Measurements from ENCODE around the gene ZNF438.

The ZNF438 gene

DNA sequence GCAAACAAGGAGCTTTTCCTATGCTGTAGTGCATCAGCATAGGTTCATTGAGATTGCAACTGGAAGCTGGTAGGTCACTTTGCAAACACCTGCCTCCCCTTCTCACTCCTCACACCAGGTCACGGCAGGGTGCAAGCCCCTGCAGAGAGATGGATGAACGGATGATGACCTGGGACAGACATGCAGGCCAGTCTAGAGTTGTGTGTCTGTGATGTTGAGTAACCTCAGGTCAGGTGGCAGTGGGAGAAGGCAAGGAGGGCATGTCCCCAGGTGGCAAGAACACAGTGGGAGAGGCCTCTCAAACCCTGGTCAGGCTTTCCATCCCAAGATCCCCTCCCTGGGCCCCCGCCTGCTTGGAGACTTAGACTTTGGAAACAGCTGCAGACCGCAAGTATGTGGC, 205.0 kb downstream of the ZNF438 start:
- no peak for DNase-seq (ENCODE audit: low read depth in 3 of 3)

DNA sequence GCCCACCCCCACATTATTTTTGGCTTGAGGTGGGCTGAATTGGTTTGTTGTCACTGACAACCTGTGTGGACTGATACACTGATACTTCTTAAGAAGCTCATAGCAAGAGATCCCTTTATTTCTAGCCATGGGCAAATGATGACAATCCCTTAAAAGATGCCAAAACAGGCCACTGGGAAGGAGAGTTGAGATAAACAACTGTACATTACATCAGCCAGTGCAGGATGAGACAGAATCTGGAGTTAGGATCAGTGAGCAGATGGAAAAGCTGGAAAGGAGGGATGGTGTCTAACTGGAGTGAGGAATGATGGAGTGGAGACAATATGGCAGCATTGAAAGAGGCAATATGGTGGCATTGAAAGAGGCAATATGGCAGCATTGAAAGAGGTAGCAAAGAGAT, 206.2 kb downstream of the ZNF438 start:
- DNase-seq (ENCODE audit: low read depth in 3 of 3): no peak

DNA sequence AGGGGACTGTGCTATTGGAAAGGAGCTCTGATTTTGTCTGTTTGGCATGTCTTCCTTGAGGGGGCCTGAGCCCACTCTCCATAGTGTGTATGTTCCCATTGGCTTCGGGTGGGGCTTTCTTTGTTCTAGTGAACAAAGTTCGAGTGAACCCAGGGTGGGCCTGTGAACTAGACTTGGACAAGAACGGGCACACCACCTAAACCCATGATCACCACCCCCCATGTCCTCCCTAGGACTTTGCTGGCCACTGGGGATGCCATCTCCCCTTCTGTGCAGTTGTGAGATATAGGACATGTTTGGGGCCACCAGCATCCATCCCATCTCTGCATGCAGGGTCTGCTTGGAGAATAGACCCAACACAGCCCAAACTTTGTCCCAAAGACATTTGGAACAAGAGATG, 206.6 kb downstream of the ZNF438 start:
- DNase-seq (ENCODE audit: low read depth in 3 of 3): no peak

DNA sequence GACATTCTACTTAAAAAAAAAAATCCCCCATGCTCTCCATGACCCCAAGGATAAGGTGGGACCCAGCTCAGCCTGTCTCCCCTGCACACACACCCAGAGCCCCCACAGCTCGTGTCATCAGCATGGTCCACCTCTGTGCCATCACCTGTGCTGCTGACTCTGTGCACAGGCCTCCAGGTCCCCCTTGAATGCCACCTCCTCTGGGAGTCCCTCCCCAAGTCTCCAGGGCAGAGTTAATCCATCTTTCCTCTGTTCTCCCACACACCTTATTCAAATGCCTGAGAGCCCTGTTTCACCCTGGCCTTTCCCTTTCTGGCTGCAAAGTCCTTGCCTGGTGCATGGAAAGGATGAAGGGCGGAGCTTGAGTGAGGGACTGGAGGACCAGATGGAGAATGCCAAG, 208.0 kb downstream of the ZNF438 start:
- DNase-seq (ENCODE audit: low read depth in 3 of 3): no peak

DNA sequence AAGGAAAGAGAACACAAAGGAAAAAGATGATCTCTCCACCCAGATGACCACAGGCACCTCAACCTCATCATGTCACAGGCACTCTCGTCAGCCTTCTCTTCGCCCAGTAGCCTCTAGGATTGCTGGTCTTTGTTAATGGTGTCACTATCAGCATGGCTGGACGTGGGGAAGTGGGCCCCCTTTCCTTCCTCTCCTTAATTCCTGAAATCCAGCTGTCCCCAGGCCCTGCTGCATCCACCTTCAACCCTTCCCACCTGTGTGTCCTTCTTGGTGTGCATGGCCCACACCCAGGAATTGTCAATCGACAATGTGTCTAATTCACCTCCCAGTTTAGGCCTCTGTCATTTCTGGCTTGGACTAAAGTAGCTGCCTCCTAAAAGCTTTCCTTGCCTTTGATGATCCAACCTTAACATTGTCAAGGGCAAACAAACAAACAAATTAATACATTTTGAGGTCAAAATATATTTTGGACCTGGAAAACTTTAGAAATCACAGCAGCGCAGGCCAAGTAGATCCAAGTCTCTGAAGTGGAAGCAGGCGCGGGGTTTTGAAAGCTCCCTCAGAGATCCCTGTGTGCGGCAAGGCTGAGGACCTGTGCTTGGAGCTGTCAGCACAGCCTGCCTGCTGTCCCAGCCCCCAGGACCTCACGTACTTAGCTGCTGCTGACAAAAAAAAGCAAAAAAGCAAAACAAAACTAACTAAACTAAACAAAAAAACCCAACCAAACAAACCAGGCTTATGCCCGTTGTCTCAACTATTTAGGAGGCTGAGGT, 208.8 kb downstream of the ZNF438 start:
- no peak for DNase-seq (ENCODE audit: low read depth in 3 of 3)

DNA sequence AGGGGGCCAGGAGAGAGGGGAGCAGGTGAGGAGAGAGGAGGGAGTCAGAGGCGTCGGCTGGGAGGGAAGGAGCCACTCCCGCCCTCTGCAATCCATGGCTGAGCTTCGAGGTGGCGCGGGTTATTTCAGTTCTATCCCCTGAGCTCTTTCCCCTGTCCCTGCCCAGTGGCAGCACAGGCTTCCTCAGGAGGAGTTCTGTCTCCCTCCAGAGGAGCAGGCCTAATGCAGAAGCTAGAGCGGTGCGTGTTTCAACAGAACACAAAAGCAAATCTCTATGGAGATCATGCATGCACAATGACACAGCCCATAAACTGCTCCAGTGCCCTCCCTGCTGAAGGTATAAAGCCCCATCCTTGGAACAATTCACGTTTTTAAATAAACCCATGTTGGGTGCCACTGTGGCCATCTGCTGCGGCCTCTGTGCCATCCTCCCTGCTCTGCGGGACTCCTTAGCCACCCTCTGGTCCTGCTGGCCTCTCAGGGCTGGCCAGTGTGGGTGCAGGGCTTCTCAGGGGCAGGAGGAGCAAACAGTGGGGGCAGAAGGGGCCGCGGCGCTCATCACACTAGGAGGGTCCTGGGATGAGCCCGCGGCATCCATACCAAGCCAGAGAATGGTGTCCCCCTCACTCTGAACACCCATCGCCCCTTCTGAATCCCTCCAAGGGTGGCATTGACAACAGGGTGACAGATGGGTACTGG, 209.5 kb downstream of the ZNF438 start:
- no peak for DNase-seq (ENCODE audit: low read depth in 3 of 3)

DNA sequence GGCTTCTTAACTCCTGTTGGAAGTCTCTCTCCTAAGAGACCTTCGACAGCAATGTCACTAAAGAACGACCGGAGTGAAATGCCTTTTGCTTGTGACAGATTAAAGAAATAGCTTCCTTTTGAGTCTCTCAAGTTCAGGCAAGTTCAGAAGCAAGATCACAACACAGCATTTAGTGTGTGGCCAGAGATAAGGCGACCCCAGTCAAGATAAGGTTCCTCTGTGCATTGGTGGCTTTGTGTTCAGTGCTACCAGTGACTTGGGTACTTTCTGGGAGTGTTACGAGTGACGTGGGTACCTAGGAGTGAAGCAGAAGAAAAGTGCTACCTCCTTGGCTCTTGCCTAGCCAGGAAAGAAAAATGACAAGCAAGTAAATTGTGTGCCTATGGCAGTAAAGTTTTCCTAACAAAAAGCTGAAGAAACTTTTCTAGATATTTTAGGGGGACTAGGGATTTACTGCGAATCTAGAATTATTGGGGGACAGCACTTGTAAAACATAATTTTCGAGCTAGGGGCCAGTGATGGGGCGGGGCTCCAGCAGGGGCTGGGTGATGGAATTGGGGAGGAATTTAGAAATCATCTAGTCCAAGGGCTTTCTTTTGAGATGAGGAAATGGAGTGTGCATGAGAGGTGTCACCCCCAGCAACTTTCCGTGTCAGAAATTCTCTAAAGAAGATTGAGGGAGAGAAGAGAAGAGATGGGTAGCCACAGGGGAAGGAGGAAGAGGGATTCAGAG, 210.2 kb downstream of the ZNF438 start:
- DNase-seq (ENCODE audit: low read depth in 3 of 3): no peak

DNA sequence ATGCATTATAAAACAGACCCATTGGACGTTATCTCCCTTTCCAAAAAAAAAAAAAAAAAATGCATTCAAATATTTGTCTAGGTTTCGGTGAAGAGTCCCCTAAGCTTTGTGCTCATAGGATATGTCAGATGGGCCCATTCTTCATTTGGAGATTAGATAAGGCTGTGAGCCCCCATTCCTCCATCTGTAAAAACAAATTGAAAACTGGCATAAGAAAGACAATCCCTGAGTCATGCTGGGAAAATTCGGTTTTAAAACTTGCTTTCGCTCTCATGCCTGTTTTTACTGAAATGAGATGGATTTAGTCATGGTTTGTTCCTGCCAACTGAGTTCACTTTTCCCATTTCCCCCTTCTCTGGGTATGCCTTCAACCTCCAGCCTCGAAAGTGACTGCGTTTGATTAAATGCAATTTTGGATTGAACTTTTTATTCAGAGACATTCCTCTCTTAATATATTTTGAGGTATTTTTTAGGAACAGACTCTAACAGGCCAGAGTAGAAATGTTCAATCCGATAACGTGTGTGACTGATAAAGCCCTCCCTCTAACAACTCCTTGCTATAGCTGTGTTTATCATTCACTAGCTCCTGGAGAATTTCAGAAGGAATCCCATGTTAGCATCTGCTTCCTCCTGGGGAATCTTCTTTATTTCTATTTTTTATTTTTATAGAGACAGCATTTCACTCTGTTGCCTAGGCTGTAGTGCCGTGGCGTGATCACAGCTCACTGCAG, 211.2 kb downstream of the ZNF438 start:
- DNase-seq (ENCODE audit: low read depth in 3 of 3): no peak

DNA sequence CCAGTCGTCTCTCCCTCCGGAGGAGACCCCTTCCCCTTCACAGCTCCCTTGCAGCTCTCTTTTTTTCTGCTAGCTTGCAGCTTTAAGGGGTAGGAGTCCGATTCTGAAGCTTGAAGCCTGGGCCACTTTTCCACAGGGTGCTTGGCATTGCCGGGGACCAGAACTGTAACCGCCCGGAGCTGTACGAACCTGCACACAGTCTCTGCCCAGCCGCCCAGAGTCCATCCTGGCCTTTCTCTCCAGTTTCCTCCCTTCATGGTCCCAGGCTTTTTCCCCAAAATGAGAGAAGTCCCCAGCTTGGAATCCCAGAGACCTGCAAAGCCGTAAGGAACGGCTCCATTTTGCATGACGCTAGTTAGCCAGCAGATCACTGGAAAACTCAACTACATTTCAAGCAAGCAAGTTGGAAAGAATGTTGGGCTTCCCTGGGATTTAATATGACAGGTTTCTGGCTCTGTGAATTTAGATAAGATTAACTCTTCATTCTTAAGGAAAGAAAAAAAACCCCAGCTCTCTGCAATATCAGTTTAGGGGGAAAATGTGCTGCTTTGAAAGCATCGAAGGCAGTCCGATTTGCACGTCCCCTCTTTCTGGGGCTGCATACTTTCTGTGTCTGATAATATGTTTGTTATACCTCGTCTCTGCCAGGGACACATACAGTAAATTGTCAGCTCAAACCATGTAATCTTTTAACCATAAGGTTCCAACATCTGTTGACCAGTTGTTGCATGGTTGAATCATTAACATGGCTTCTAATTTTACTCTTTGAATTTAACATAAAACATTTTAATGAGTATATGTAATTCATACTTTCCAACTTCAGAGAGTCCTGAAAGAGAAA, 212.1 kb downstream of the ZNF438 start:
- no peak for DNase-seq (ENCODE audit: low read depth in 3 of 3)

DNA sequence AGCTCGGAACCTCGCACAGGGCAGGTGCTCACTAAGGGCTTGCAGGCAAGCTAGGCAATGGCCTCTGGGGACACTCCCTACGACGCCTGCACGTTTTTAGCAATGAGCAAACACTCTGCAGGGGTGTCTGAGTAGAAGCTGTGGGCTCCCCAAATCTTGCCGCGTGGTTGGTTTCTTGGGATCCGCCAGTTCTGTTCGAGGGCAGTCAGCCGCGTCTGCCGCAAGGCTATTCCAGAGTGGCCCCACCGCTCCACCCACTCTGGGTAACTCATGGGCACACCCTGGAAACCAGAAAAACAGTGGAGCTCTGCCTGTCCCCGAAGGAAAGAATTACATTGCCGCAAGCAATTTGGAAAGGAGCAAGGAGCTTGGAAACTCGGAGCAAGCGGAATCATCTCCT, 212.8 kb downstream of the ZNF438 start:
- no peak for DNase-seq (ENCODE audit: low read depth in 3 of 3)

DNA sequence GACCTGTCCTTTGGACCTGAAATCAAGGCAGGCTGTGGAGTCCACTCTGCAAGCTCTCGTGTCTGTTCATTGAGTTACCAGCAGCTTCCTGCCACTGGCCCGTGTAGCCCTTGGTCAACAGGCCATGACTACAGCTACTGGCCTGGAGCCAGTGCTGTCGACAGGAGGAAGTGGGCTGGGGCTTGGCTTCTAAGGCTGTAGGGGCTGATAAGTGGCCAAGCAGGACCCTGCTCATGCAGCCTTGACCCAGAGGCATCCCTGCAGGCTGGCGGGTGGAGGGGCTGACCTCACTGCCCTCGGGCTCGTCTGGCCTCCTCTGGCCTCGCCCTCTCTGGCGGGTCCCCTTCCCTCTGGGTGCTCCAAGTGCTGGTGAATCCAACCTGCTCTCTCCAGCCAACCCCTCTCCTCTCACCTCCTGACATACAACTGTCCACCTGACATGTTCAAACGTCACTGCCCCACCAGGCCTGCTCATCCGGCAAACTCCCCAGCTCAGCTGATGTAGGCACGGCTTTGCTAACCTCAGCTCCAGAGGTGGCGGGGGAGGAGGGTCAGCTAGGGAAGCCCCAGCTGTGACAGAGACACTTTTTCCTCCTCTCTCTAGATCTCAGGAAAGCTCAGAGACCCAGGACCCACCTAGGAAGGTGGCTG, 213.5 kb downstream of the ZNF438 start:
- no peak for DNase-seq (ENCODE audit: low read depth in 3 of 3)

DNA sequence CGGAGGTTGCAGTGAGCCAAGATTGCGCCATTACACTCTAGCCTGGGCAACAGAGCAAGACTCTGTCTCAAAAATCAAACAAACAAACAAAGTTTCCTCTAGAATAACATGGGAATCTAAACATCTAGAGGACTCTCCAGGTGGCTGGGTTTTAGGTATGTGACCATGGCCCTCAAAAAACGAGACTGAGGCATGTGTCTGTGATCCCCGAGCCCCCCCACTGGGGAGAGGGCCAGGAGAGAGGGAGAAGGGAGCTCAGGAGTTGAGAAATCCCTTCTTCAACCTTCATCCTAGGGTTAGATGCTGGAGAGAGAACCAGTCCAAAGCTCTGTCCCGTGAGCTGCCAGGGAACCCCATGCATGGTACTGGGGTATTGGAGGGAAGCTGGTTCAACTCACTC, 214.1 kb downstream of the ZNF438 start:
- DNase-seq (ENCODE audit: low read depth in 3 of 3): no peak

DNA sequence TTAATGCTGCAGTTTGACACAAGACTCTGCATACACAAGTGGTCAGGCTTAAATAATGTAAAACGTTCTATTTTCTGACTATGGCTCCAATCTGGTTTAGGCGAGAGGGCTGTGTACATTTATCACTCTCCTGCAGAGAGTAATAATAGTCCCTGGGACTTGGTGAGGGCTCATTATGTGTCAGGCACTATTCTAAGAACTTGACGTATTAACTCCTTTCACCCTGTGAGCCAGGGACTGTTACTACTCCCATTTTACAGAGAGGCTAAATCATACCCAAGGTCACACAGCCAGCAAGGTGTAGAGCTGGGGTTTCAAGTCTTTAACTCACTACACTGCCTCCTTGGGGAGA, 214.9 kb downstream of the ZNF438 start:
- DNase-seq (ENCODE audit: low read depth in 3 of 3): no peak

DNA sequence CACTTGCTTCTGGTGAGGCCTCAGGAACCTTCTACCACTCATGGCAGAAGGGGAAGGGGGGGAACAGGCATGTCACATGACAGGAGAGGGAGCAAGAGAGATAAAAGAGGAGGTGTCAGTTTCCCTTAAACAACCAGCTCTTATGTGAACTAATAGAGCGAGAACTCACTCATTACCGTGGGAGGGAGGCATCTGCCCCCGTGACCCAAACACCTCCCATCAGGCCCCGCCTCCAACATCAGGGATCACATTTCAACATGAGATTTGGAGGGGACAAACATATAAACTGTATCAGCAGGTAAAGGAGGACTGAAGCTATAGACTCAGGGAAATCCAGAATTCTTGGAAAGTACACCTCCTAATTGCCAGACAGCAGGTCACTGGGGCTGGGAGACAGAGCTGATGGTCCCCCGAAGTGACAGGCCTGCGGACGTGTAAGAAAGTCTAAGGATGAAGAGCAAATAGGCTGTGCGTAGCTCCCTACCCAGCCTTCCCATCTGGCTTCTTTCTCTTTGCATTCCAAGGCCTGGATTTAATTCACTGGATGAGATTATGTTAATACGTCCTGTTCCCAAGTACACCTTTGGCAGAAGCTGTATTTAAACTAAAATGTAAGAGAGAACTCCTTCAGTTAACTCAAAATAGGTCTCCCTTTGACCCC, 215.4 kb downstream of the ZNF438 start:
- DNase-seq (ENCODE audit: low read depth in 3 of 3): no peak

DNA sequence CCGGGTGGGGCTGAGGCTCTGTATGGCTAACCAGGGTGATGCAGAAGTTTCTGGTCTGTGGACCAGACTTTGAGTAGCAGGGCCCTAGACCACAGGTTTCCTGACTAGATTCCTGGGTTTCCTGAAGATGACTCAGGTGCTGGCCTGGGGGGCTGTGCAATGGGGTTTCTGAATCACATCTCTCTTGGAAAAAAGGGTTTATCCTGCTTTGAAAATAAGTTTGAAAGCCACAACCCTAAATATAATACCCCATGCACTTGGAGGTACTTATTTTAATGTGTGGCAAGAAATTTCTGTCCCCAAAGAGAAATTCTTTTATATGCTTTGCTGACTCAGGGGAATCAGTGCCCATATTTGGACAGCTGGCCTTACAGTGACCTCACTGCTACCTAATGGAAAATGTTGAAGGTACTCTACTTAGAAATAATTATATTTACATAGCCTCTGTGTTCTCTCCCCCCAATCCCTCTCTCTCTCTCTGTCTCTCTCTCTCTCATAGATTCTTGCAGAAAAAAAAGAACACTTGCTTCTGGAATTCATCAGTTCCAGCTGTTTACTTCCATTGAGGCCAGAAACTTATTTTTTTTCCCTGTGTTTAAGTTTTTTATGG, 217.7 kb downstream of the ZNF438 start:
- no peak for DNase-seq (ENCODE audit: low read depth in 3 of 3)

DNA sequence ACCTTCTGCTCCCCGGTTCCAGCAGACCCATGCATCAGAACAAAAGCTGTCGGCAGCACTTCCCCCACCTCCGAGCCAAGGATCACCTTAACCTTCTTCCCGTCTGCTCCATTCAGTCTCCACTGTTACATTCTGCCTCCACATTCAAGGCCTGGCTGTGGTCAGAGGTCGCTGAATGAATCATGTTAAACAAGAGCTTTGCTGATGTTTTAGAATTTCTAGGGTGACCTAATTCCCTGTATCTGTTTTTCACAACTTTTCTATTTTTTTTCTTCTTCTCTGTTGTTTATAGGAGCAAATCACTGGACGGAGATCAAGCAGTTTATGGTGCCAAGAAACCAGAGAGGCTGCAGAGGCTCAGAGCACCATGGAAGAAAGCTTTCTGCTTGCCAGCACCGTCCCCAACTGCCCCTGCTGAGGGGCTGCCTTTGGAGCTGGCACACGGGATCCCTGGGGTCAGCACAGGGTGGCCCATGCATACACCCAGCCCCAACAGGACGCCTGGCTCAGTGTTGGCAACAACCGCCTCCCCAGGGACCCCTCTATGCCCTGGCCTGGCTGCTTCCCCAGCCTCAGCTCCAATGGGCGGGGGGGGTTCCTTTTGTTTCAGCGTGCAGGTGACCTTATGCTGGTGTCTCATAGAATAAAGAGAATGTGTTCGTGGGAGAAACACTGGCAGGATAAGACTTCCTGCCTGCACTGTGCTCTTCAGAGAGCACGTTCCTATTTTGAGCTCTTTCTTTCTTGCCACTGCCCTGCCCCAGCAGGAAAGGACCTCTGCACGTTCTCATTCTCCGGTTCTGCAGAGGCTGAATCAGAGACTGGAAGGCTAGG, 219.4 kb downstream of the ZNF438 start:
- DNase-seq (ENCODE audit: low read depth in 3 of 3): no peak

DNA sequence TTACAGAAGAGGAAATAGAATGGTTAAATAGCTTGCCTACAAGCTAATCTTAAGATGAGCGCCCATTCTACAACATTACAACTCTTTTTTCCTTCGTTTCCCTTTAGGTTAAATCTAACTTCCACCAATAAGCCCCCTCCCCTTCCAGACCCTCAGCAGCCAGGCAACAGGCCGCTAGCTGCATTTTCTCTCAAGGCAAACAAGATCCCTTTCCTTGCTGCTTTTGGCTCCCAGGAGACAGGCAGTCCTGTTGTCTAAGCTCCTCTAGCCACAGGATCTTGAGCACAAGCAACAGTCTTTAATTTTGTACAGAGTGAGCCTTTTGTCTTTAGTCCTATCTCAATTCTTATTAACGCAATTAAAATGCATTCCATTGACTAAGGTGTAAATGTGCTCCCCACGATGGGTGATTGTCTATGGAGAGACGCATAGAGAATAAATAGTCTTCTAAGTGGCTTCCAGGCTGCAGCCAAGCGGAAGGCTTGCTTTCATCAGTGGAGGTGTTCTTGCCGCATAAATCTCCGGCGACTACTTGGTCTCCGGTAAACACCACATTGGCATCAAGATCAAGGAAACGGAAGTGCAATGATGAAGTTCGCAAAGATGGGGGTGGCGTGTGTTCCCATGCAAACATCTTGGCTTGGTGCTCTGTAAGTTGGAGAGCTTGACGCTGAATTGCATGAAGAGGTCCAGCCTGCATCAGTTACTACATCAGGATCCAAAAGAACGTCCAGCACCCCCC, 220.2 kb downstream of the ZNF438 start:
- no peak for DNase-seq (ENCODE audit: low read depth in 3 of 3)

DNA sequence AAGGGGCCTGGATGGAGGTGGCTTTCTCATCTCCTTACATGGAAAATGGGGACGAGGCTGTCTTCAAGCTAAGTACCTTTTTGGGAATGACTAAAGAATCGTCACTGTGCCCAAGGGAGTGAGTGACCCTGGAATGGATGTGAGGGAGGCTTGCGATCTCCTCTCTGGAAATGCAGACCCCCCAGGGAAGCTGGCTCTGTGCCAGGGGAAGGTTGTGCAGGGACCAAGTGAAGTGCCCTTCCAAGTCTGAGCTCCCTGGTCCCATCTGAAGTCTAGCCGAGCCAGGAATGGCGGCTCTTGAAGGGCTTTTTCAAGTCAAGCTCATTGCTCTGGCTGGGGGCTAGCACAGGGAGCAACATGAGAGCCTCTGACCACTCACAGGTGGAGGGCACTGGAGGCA, 221.2 kb downstream of the ZNF438 start:
- no peak for DNase-seq (ENCODE audit: low read depth in 3 of 3)

Measured in stimulated activated CD4-positive, alpha-beta T cell treated with anti-CD3 and anti-CD28 coated beads, TNF-alpha, amount 100 ng/mL, for 4 hours (primary cell).